ENCODE data around the gene IFT20. TPM values are rescaled to one million over a fixed set of nuclear protein-coding genes. Genes with fewer than 3 reads are reported as not detected.
"Not testable (repeated sequence)": the region's sequence is repeated elsewhere in the genome, so short reads cannot be mapped to it uniquely, and the experiment has no call there.

Gene IFT20
- total RNA-seq, 1 donor from 2014 or later: 14.0 TPM

DNA sequence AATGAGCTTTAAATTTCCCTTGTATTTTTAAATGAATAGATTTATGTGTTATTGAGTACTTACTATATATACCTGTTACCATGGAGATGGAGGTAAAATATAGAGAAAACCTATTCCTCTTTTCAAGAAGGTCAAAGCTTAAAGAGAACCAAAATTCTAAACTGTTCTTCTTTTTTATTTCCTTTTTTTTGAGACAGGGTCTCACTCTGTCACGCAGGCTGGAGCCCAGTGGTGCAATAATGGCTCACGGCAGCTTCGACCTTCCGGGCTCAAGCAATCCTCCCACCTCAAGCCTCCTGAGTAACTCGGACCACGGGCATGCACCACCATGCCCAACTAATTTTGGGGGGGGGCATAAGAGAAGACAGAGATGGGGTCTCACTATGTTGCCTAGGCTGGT is 41.3 kb downstream of the IFT20 start:
- Mint-ChIP-seq H3K36me3 (ENCODE audit: low read depth) (no peaks in the 10 kb centered on the region), H3K4me1 (no peaks in the 10 kb centered on the region), H3K27me3 (ENCODE audit: low read depth) (peaks cover 15% of the 10 kb centered on the region), H3K4me3 (no peak overlapping the region), H3K9me3 (no peaks in the 10 kb centered on the region), H3K27ac (ENCODE audit: unreplicated experiment) (no peak overlapping the region)
- TF ChIP-seq CTCF (conservative IDR thresholded peaks at IDR 0.05): no peak
- no peak for DNase-seq (ENCODE audit: low read depth, low spot score)

- H3K27me3 Mint-ChIP-seq (ENCODE audit: low read depth): peaks cover 15% of the 10 kb centered on the region
- not testable (repeated sequence) for H3K4me1 Mint-ChIP-seq; DNase-seq (ENCODE audit: low read depth, low spot score); H3K36me3 Mint-ChIP-seq (ENCODE audit: low read depth); H3K9me3 Mint-ChIP-seq; H3K4me3 Mint-ChIP-seq; H3K27ac Mint-ChIP-seq (ENCODE audit: unreplicated experiment)
These were observed 42.4 kb downstream of the IFT20 start for GRCh38 chr17:28292878-28293277.

DNA sequence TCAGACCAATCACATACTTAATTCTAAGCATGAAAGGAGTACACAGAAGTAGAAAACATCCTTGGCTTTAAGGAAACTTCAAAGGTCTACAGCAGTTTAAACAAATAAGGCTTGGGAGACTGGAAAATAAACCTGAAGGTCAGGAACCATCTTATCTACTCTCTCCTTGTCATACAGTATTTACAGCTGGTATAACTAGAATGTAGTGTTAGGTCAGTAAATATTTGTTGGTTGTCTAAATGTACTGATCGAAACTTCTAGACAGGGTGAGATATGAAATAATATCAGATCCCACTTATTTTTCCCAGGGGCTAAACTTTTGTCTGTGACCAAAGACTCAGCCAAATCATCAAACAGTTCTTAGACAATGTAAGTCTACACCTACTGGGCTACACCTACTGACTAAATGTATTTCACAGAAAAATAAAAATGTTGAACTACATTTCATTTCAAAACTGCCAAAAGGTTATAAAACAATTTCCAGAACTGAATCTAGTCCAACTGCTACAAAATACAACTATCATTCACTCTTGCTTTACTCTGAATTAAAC is 43.4 kb downstream of the IFT20 start:
- Mint-ChIP-seq H3K4me3 (no peak overlapping the region), H3K9me3 (no peaks in the 10 kb centered on the region), H3K36me3 (ENCODE audit: low read depth) (no peaks in the 10 kb centered on the region), H3K27me3 (ENCODE audit: low read depth) (peaks cover 15% of the 10 kb centered on the region), H3K27ac (ENCODE audit: unreplicated experiment) (no peak overlapping the region), H3K4me1 (no peaks in the 10 kb centered on the region)
- no peak for DNase-seq (ENCODE audit: low read depth, low spot score)
- no peak for TF ChIP-seq CTCF (conservative IDR thresholded peaks at IDR 0.05)

DNA sequence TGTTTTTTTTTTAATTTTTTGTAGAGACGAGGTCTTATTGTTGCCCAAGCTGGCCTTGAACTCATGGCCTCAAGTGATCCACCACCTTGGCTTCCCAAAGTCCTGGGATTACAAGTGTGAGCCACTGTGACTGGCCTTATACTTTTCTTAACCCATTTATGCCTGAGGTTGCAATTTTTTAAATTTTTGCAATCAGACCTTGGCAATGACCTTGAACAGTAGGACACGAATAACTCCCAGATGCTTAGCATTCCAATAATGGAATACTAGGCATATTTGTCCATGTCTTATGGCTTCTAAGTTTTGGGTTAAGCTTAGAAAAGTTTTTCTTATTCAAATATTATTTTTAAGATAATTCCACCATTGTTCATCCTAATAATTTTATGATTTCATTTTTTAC is 44.6 kb downstream of the IFT20 start:
- H3K4me3 Mint-ChIP-seq: no peak overlapping the region
- no peaks in the 10 kb centered on the region for H3K36me3 Mint-ChIP-seq (ENCODE audit: low read depth)
- no peaks in the 10 kb centered on the region for H3K4me1 Mint-ChIP-seq
- no peak for TF ChIP-seq CTCF (conservative IDR thresholded peaks at IDR 0.05)
- no peaks in the 10 kb centered on the region for H3K9me3 Mint-ChIP-seq
- no peak overlapping the region for H3K27ac Mint-ChIP-seq (ENCODE audit: unreplicated experiment)
- H3K27me3 Mint-ChIP-seq (ENCODE audit: low read depth): peaks cover 15% of the 10 kb centered on the region
- DNase-seq (ENCODE audit: low read depth, low spot score): no peak

DNA sequence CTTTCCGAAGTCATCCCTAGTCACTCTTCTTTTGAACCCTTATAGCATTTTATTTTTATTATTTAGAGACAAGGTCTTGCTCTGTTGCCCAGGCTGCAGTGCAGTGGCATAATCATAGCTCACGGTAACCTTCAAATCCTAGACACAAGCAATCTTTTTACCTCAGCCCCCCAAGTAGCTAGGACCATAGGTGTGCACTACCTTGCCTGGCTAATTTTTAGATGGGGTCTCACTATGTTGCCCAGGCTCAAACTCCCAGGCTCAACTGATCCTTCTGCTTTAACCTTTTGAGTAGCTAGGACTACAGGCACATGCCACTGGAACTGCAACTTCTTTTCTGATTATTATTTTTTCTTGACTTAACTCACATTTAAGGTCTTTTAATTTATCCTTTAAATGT is 49.3 kb downstream of the IFT20 start:
- H3K4me1 Mint-ChIP-seq: no peaks in the 10 kb centered on the region
- H3K9me3 Mint-ChIP-seq: no peaks in the 10 kb centered on the region

DNA sequence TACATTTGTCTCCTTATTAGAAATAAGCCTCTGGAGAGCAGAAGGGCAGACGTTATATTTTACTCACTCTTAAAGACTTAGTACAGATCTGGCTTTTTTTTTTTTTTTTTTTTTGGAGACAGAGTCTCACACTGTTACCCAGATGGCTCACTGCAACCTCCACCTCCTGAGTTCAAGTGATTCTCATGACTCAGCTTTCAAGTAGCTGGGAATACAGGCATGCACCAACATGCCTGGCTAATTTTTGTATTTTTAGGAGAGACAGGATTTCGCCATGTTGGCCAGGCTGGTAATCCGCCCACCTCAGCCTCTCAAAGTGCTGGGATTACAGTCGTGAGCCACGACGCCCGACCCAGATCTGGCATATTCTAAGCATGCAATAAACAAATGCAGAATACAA is 52.7 kb downstream of the IFT20 start:
- H3K27me3 Mint-ChIP-seq (ENCODE audit: low read depth): no peaks in the 10 kb centered on the region
- no peak for DNase-seq (ENCODE audit: low read depth, low spot score)
- TF ChIP-seq CTCF (conservative IDR thresholded peaks at IDR 0.05): no peak
- no peaks in the 10 kb centered on the region for H3K4me1 Mint-ChIP-seq
- no peak overlapping the region for H3K27ac Mint-ChIP-seq (ENCODE audit: unreplicated experiment)
- no peak overlapping the region for H3K4me3 Mint-ChIP-seq
- no peaks in the 10 kb centered on the region for H3K9me3 Mint-ChIP-seq
- no peaks in the 10 kb centered on the region for H3K36me3 Mint-ChIP-seq (ENCODE audit: low read depth)

More for the DNA sequence above, 49.3 kb downstream of the IFT20 start:
- no peak overlapping the region for H3K4me3 Mint-ChIP-seq
- TF ChIP-seq CTCF (conservative IDR thresholded peaks at IDR 0.05): no peak
- no peaks in the 10 kb centered on the region for H3K27me3 Mint-ChIP-seq (ENCODE audit: low read depth)
- DNase-seq (ENCODE audit: low read depth, low spot score): no peak
- H3K36me3 Mint-ChIP-seq (ENCODE audit: low read depth): no peaks in the 10 kb centered on the region
- no peak overlapping the region for H3K27ac Mint-ChIP-seq (ENCODE audit: unreplicated experiment)

Measured in neural crest cell (in vitro differentiated cells).